H1 (cell line): Measurements from ENCODE around the gene TMEM236. TPM values are rescaled to one million over a fixed set of nuclear protein-coding genes. Genes with fewer than 3 reads are reported as not detected.

Experiments used
- CTCF ChIA-PET: fragments of 300-600 bp; sonication (Branson Sonifier 250); formaldehyde crosslinking; loops from one replicate; lab custom pipeline; 2021; ENCODE audit not compliant: partially characterized antibody; lab: Charles Lee
- POLR2A ChIA-PET: fragments of 300-600 bp; sonication (Branson Sonifier 250); formaldehyde crosslinking; loops from one replicate; lab custom pipeline; 2021; ENCODE audit warnings: inconsistent platforms; ENCODE audit not compliant: partially characterized antibody; lab: Charles Lee
- DNase-seq, 2 experiments: peaks; one replicate each; pipeline versions ENCODE4 v3.0.0 to v3.0.0-alpha.2; 2010 to 2022; ENCODE audit warnings: low spot score in 2 of 2, low read depth in 1 of 2, mixed read lengths in 1 of 2
- FAIRE-seq: peaks from 2 replicates; lab custom pipeline; 2011; peaks lifted over from hg19 to GRCh38; lab: Jason Lieb, UNC
- H2AFZ ChIP-seq: 2 replicates; pipeline ENCODE4 v1.8.1; 2012; ENCODE audit warnings: low read length, inconsistent platforms
- H2AK5ac ChIP-seq: 2 replicates; pipeline ENCODE4 v1.6.1; 2013; ENCODE audit warnings: low read depth, low read length
- H2BK120ac ChIP-seq: replicated peaks from 2 replicates; pipeline ENCODE3; 2013; ENCODE audit warnings: low read depth, low read length, inconsistent platforms
- H2BK12ac ChIP-seq: 2 replicates; pipeline ENCODE4 v1.6.1; 2013; ENCODE audit warnings: low read depth, low read length
- H2BK15ac ChIP-seq: 2 replicates; pipeline ENCODE4 v1.6.1; 2013; ENCODE audit warnings: low read length
- H2BK20ac ChIP-seq: 2 replicates; pipeline ENCODE4 v1.6.1; 2013; ENCODE audit warnings: low read length
- H2BK5ac ChIP-seq: 2 replicates; pipeline ENCODE4 v1.6.1; 2013; ENCODE audit warnings: low read depth, low read length
- H3K14ac ChIP-seq: 2 replicates; pipeline ENCODE4 v1.6.1; 2013; ENCODE audit warnings: inconsistent platforms; ENCODE audit not compliant: insufficient read length
- H3K18ac ChIP-seq: 2 replicates; pipeline ENCODE4 v1.6.1; 2013; ENCODE audit warnings: low read length; ENCODE audit errors: extremely low read depth
- H3K23ac ChIP-seq: 2 replicates; pipeline ENCODE4 v1.6.1; 2013; ENCODE audit warnings: inconsistent platforms; ENCODE audit not compliant: insufficient read length
- H3K23me2 ChIP-seq: 2 replicates; pipeline ENCODE4 v1.6.1; 2013; ENCODE audit warnings: low read depth, low read length
- H3K27ac ChIP-seq: 2 replicates; pipeline ENCODE4 v1.6.1; 2011; ENCODE audit warnings: low read depth, low read length, inconsistent platforms
- H3K27me3 ChIP-seq, 4 experiments: replicated peaks in 1 of 4; 1 replicate in 1 of 4; 2 replicates in 3 of 4; pipeline versions ENCODE4 v1.6.1 to v1.8.1; 2011 to 2013; ENCODE audit warnings: low read length in 3 of 4, mild to moderate bottlenecking in 3 of 4, inconsistent platforms in 2 of 4, mixed read lengths in 2 of 4, moderate library complexity in 1 of 4; ENCODE audit not compliant: control insufficient read depth in 3 of 4, insufficient read depth in 3 of 4; ENCODE audit errors: extremely low read depth in 1 of 4
- H3K36me3 ChIP-seq, 4 experiments: 2 replicates each; pipeline versions ENCODE4 v1.6.1 to v1.8.1; 2011 to 2013; ENCODE audit warnings: mild to moderate bottlenecking in 4 of 4, low read length in 3 of 4, moderate library complexity in 2 of 4, control low read depth in 1 of 4, inconsistent platforms in 1 of 4; ENCODE audit not compliant: insufficient read depth in 4 of 4, control insufficient read depth in 2 of 4
- H3K4ac ChIP-seq: replicated peaks from 2 replicates; pipeline ENCODE3; 2013; ENCODE audit warnings: low read length, low read depth, mixed read lengths, inconsistent platforms; ENCODE audit not compliant: insufficient read length
- H3K4me1 ChIP-seq, 4 experiments: replicated peaks in 1 of 4; 1 replicate in 1 of 4; 2 replicates in 3 of 4; pipeline versions ENCODE4 v1.6.1 to v1.8.1; 2011 to 2013; ENCODE audit warnings: low read length in 3 of 4, inconsistent platforms in 2 of 4, mixed read lengths in 1 of 4; ENCODE audit not compliant: insufficient read depth in 4 of 4, control insufficient read depth in 3 of 4
- H3K4me2 ChIP-seq, 2 experiments: 2 replicates each; pipeline versions ENCODE4 v1.6.1 to v1.8.1; 2011 to 2013; ENCODE audit warnings: low read depth in 2 of 2, low read length in 2 of 2, control low read depth in 1 of 2, inconsistent platforms in 1 of 2, mild to moderate bottlenecking in 1 of 2; ENCODE audit not compliant: insufficient read depth in 1 of 2
- H3K4me3 ChIP-seq, 4 experiments: fragments of 200-600, 300-600 bp in 1 of 4; sonication (generic), shearing (Covaris generic), sonication (Bioruptor Twin) in 1 of 4; 2 replicates each; pipeline versions ENCODE4 v1.5.1 to v1.8.1; 2011 to 2016; ENCODE audit warnings: low read length in 4 of 4, low read depth in 3 of 4, control low read depth in 2 of 4, inconsistent platforms in 2 of 4, mild to moderate bottlenecking in 2 of 4, mixed read lengths in 1 of 4, moderate library complexity in 1 of 4; ENCODE audit not compliant: insufficient read depth in 2 of 4; ENCODE audit errors: extremely low read depth in 1 of 4
- H3K56ac ChIP-seq: replicated peaks from 2 replicates; pipeline ENCODE3; 2013; ENCODE audit warnings: low read depth, mild to moderate bottlenecking, mixed read lengths, low read length, inconsistent platforms; ENCODE audit not compliant: insufficient read length
- H3K79me1 ChIP-seq: 2 replicates; pipeline ENCODE4 v1.6.1; 2013; ENCODE audit warnings: low read depth, low read length, control low read depth
- H3K79me2 ChIP-seq, 2 experiments: 2 replicates each; pipeline versions ENCODE4 v1.6.1 to v1.8.1; 2012 to 2013; ENCODE audit warnings: low read length in 2 of 2, mild to moderate bottlenecking in 2 of 2, inconsistent platforms in 1 of 2; ENCODE audit not compliant: insufficient read depth in 2 of 2, control insufficient read depth in 1 of 2
- H3K9ac ChIP-seq, 4 experiments: replicated peaks in 1 of 4; 1 replicate in 1 of 4; 2 replicates in 3 of 4; pipeline versions ENCODE4 v1.6.1 to v1.8.1; 2011 to 2013; ENCODE audit warnings: low read depth in 3 of 4, low read length in 3 of 4, control low read depth in 2 of 4, mild to moderate bottlenecking in 2 of 4, moderate library complexity in 2 of 4, inconsistent platforms in 1 of 4; ENCODE audit errors: extremely low read depth in 1 of 4
- H3K9me3 ChIP-seq, 2 experiments: 2 replicates each; pipeline versions ENCODE4 v1.6.1 to v1.8.1; 2012 to 2013; ENCODE audit warnings: mild to moderate bottlenecking in 2 of 2, moderate library complexity in 2 of 2, control low read depth in 1 of 2, inconsistent platforms in 1 of 2, low read depth in 1 of 2, low read length in 1 of 2, mixed read lengths in 1 of 2; ENCODE audit not compliant: insufficient read depth in 2 of 2
- H4K20me1 ChIP-seq, 2 experiments: replicated peaks in 1 of 2; 2 replicates each; pipeline versions ENCODE3 to v1.8.1; 2011 to 2013; ENCODE audit warnings: inconsistent platforms in 2 of 2, low read length in 2 of 2, mild to moderate bottlenecking in 1 of 2; ENCODE audit not compliant: insufficient read depth in 2 of 2, control insufficient read depth in 1 of 2
- H4K5ac ChIP-seq: 2 replicates; pipeline ENCODE4 v1.6.1; 2013; ENCODE audit warnings: low read length, low read depth, mixed read lengths, inconsistent platforms; ENCODE audit not compliant: insufficient read length
- H4K8ac ChIP-seq: 2 replicates; pipeline ENCODE4 v1.8.0; 2013; ENCODE audit warnings: mild to moderate bottlenecking, moderate library complexity, low read length, inconsistent platforms; ENCODE audit not compliant: insufficient read depth; ENCODE audit errors: extremely low read depth
- H4K91ac ChIP-seq: replicated peaks from 2 replicates; pipeline ENCODE3; 2013; ENCODE audit warnings: low read length, mixed read lengths, inconsistent platforms; ENCODE audit not compliant: insufficient read length
- ASH2L ChIP-seq: fragments of 200-600, 300-600 bp; sonication (generic); IDR thresholded peaks from one replicate; pipeline ENCODE4 v1.7.1; 2017; ENCODE audit warnings: low read length
- BACH1 ChIP-seq: IDR thresholded peaks from 2 replicates; pipeline ENCODE4 v1.6.1; 2012; ENCODE audit warnings: low read length, improper control_type of control experiment
- CEBPB ChIP-seq: IDR thresholded peaks from 2 replicates; pipeline ENCODE4 v1.6.1; 2012; ENCODE audit warnings: low read depth, low read length
- EZH2 ChIP-seq: fragments of 200-600 bp; sonication (generic); IDR thresholded peaks from 2 replicates; pipeline ENCODE4 v1.7.1; 2012; ENCODE audit warnings: low read depth, mild to moderate bottlenecking, moderate library complexity, low read length, inconsistent platforms; ENCODE audit not compliant: severe bottlenecking
- KDM4A ChIP-seq: IDR thresholded peaks from one replicate; pipeline ENCODE4 v1.7.1; 2012; ENCODE audit warnings: low read depth, mild to moderate bottlenecking, moderate library complexity, low read length, inconsistent platforms; ENCODE audit not compliant: severe bottlenecking
- KDM5A ChIP-seq: fragments of 200-600 bp; IDR thresholded peaks from 2 replicates; pipeline ENCODE4 v1.7.1; 2012; ENCODE audit warnings: mild to moderate bottlenecking, low read length, inconsistent platforms, mixed read lengths
- MAFK ChIP-seq: IDR thresholded peaks from 2 replicates; pipeline ENCODE4 v1.6.1; 2012; ENCODE audit warnings: low read depth, mild to moderate bottlenecking, improper control_type of control experiment, low read length
- NANOG ChIP-seq: IDR thresholded peaks from 2 replicates; pipeline ENCODE4 v1.6.1; 2011; ENCODE audit warnings: low read length, low read depth, mild to moderate bottlenecking, inconsistent platforms; ENCODE audit not compliant: insufficient read depth, poor library complexity, severe bottlenecking
- WGBS, 2 experiments: shearing (Covaris generic) in 1 of 2; methylation state at CpG; one replicate each; pipeline versions ENCODE4 v1.1.6 to v1.1.7; 2013 to 2015; ENCODE audit warnings: low lambda C conversion rate in 2 of 2, mixed read lengths in 2 of 2, inconsistent platforms in 1 of 2, low coverage in 1 of 2, missing lambda C conversion rate in 1 of 2; ENCODE audit not compliant: insufficient replicate concordance in 2 of 2, insufficient coverage in 1 of 2, insufficient read length in 1 of 2; ENCODE audit errors: extremely low coverage in 1 of 2, missing lambda C conversion rate in 1 of 2; 5-methylcytosine and 5-hydroxymethylcytosine counted together
- polyA plus RNA-seq, 7 experiments: library from polyadenylated mRNA; depleted of rRNA in 3 of 7; stranded (reverse) in 5 of 7; unstranded in 2 of 7; fragments of >200 nt in 5 of 7; fragments of 200-250 nt in 2 of 7; gene quantifications; 1 replicate in 5 of 7; 2 replicates in 1 of 7; 4 replicates in 1 of 7; pipeline versions ENCODE4 v1.2.1 to v1.2.3, GENCODE V29; 2011 to 2013; ENCODE audit warnings: missing spikeins in 2 of 7, mixed read lengths in 2 of 7
- total RNA-seq: library from RNA; stranded (reverse); fragmentation: NEBNext Ultra II Directional; extraction: Animal tissue kit (Norgen Biotek cat#: 25700); gene quantifications from 2 replicates; pipeline ENCODE4 v1.2.1, GENCODE V29; 2021
- TF ChIP-seq, protein P1 (sequence below): IDR thresholded peaks from 2 replicates; pipeline ENCODE4 v1.6.1; 2011; ENCODE audit warnings: low read length, improper control_type of control experiment

Gene TMEM236
- total and polyA plus RNA-seq, 2 of the 8 experiments (the other 6 are each of a cell fraction or from before 2014, with no cell fraction given): 0.02 to 0.07 TPM

DNA sequence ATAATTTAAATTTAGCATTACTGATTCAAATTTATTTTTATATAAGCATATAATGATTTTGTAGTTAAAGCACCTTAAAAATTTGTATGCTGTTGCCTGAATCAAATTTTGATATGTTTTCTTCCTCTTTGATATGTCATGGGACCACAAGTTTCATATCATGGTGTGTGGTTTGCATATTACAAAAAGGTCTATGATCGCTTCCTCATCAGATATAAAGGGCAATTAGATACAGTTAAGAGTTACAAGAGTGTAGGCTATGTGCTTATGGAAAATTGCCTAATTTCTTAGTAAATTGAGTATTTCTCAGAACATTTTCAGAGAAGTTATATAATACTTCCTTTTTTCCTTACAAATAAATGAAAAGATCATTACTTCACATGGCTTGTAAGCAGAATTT, 79.3 kb downstream of the TMEM236 start:
- CTCF ChIA-PET: no interaction called here
- Histone ChIP-seq H3K4ac (no peak overlapping the region), H3K4me3 (no peak overlapping the region), H3K56ac (no peak overlapping the region), H3K4me2 (no peak overlapping the region), H3K27me3 (no peaks in the 10 kb centered on the region), H4K20me1 (no peaks in the 10 kb centered on the region), H3K36me3 (no peaks in the 10 kb centered on the region), H3K27ac (no peak overlapping the region), H4K8ac (no peak overlapping the region), H3K9me3 (no peaks in the 10 kb centered on the region), H3K79me1 (no peaks in the 10 kb centered on the region), H3K23me2 (no peaks in the 10 kb centered on the region), H4K91ac (no peak overlapping the region), H2BK120ac (no peak overlapping the region), H3K4me1 (no peaks in the 10 kb centered on the region), H2BK15ac (no peak overlapping the region), H3K79me2 (no peaks in the 10 kb centered on the region), H4K5ac (no peak overlapping the region), H2BK12ac (no peak overlapping the region), H2AK5ac (no peak overlapping the region), H2AFZ (no peak overlapping the region), H3K9ac (no peak overlapping the region), H3K18ac (no peak overlapping the region), H2BK5ac (no peak overlapping the region), H3K23ac (no peak overlapping the region), H2BK20ac (no peak overlapping the region), H3K14ac (no peak overlapping the region)
- POLR2A ChIA-PET: no interaction called here
- TF ChIP-seq NANOG: no peak
- TF ChIP-seq EZH2: no peak
- TF ChIP-seq MAFK: no peak
- TF ChIP-seq ASH2L: no peak
- TF ChIP-seq, protein P1, sequence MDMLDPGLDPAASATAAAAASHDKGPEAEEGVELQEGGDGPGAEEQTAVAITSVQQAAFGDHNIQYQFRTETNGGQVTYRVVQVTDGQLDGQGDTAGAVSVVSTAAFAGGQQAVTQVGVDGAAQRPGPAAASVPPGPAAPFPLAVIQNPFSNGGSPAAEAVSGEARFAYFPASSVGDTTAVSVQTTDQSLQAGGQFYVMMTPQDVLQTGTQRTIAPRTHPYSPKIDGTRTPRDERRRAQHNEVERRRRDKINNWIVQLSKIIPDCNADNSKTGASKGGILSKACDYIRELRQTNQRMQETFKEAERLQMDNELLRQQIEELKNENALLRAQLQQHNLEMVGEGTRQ: no peak
- TF ChIP-seq CEBPB: no peak
- TF ChIP-seq KDM5A: no peak
- no peak for TF ChIP-seq BACH1
- TF ChIP-seq KDM4A: no peak
- WGBS, 2 experiments: 100% methylated on average over 1 of the region's 1 CpG; no CpG with 5 or more reads in 1 of the 2 experiments
- DNase-seq (no peak), FAIRE-seq (no peak)
